Testis (tissue), 3 donors: ENCODE data around the gene STIM1. TPM values are rescaled to one million over a fixed set of nuclear protein-coding genes. Genes with fewer than 3 reads are reported as not detected.

ENCODE experiments used
- DNase-seq: peaks from one replicate; pipeline ENCODE4 v3.0.0-alpha.2; 2019
- H3K27ac ChIP-seq, 2 donors: fragments of 200-600 bp; sonication (generic); one replicate each; pipeline ENCODE4 v1.5.1; 2019
- H3K27me3 ChIP-seq: fragments of 200-600 bp; sonication (generic); one replicate; pipeline ENCODE4 v1.5.1; 2019
- H3K36me3 ChIP-seq: fragments of 200-600 bp; sonication (generic); one replicate; pipeline ENCODE4 v1.5.1; 2017; ENCODE audit warnings: low read depth; ENCODE audit errors: missing control alignments
- H3K4me1 ChIP-seq: fragments of 200-600 bp; sonication (generic); one replicate; pipeline ENCODE4 v1.5.1; 2019
- H3K4me3 ChIP-seq, 2 donors: fragments of 200-600 bp; sonication (generic); one replicate each; pipeline ENCODE4 v1.5.1; 2017 to 2019
- H3K9me3 ChIP-seq: fragments of 200-600 bp; sonication (generic); one replicate; pipeline ENCODE4 v1.5.1; 2017
- CTCF ChIP-seq, 3 experiments: fragments of 450-650 bp in 2 of 3; fragments of 200-600 bp in 1 of 3; sonication (generic) in 1 of 3; IDR thresholded peaks; one replicate each; pipeline ENCODE4 v1.5.1; 2016 to 2019; ENCODE audit warnings: antibody characterized with exemption in 3 of 3, mild to moderate bottlenecking in 2 of 3, moderate library complexity in 1 of 3
- POLR2A ChIP-seq: fragments of 450-650 bp; IDR thresholded peaks from one replicate; pipeline ENCODE4 v1.6.1; 2017; ENCODE audit warnings: antibody characterized with exemption, mild to moderate bottlenecking, moderate library complexity
- WGBS, 2 donors: methylation state at CpG; one replicate each; pipeline ENCODE4 v1.1.5; 2018; 5-methylcytosine and 5-hydroxymethylcytosine counted together
- intact Hi-C: fragments of 100-400 bp; cut with DNase I; formaldehyde crosslinking; loops from one replicate; pipeline ENCODE4 v1.15.1; 2023; ENCODE audit warnings: low total_unique reads
- polyA plus RNA-seq: library from polyadenylated mRNA; stranded (reverse); fragments of 350-450 nt; fragmentation: Illumina TruSeq; extraction: RNeasy Lipid Tissue Mini Kit (QIAGEN cat#74804); gene quantifications from one replicate; pipeline ENCODE4 v1.2.3, GENCODE V29; 2014; ENCODE audit warnings: low read depth, low replicate concordance; ENCODE audit not compliant: insufficient read depth
- total RNA-seq, 2 donors: library from RNA; depleted of rRNA; stranded (reverse); fragments of >200 nt; gene quantifications; one replicate each; pipeline ENCODE4 v1.2.3, GENCODE V29; 2016

Gene STIM1
- total and polyA plus RNA-seq, 3 donors from 2014 or later, result 78.2 to 95.5 (median 87.1) TPM

GRCh38 chr11:3907590-3907989 is 52.1 kb downstream of the STIM1 start:
- H3K9me3 ChIP-seq, result no peaks in the 10 kb centered on the region
- no peaks in the 10 kb centered on the region for H3K27me3 ChIP-seq
- intact Hi-C loops, result no loop called here
- no peak overlapping the region for H3K27ac ChIP-seq
- no peak for TF ChIP-seq POLR2A
- TF ChIP-seq CTCF (IDR thresholded peaks at IDR 0.05), result no peak
- no peak overlapping the region for H3K4me3 ChIP-seq
- H3K36me3 ChIP-seq, result no peaks in the 10 kb centered on the region
- peaks cover 10% of the 10 kb centered on the region for H3K4me1 ChIP-seq
- no peak for DNase-seq
- WGBS, 2 donors, result 91 to 93% methylated on average over 2 of the region's 2 CpGs

GRCh38 chr11:3909901-3910300 is 54.4 kb downstream of the STIM1 start:
- Histone ChIP-seq H3K9me3 (no peaks in the 10 kb centered on the region), H3K27me3 (no peaks in the 10 kb centered on the region), H3K4me1 (peaks cover 8% of the 10 kb centered on the region), H3K4me3 (no peak overlapping the region), H3K27ac (no peak overlapping the region), H3K36me3 (no peaks in the 10 kb centered on the region)
- WGBS, 2 donors, result 60 to 63% methylated on average over 3 of the region's 3 CpGs
- DNase-seq, result no peak
- TF ChIP-seq CTCF (IDR thresholded peaks at IDR 0.05) (no peak), POLR2A (no peak)
- intact Hi-C loops, result no loop called here

- DNase-seq, result no peak
- Histone ChIP-seq H3K36me3 (no peaks in the 10 kb centered on the region), H3K4me3 (no peak overlapping the region), H3K27ac (no peak overlapping the region), H3K9me3 (no peaks in the 10 kb centered on the region), H3K27me3 (no peaks in the 10 kb centered on the region), H3K4me1 (no peaks in the 10 kb centered on the region)
- intact Hi-C loops, result no loop called here
- WGBS, 2 donors, result 94 to 98% methylated on average over 3 of the region's 3 CpGs
- TF ChIP-seq CTCF (IDR thresholded peaks at IDR 0.05), result no peak
- no peak for TF ChIP-seq POLR2A
Observed at GRCh38 chr11:3911908-3912505, 56.5 kb downstream of the STIM1 start.

GRCh38 chr11:3913921-3914320 is 58.5 kb downstream of the STIM1 start:
- TF ChIP-seq CTCF (IDR thresholded peaks at IDR 0.05) (no peak), POLR2A (no peak)
- no peak for DNase-seq
- H3K27ac ChIP-seq, result no peak overlapping the region
- WGBS, 2 donors, result 70 to 88% methylated on average over 5 of the region's 5 CpGs
- no peaks in the 10 kb centered on the region for H3K27me3 ChIP-seq
- no peak overlapping the region for H3K4me3 ChIP-seq
- no peaks in the 10 kb centered on the region for H3K9me3 ChIP-seq
- no peaks in the 10 kb centered on the region for H3K4me1 ChIP-seq
- intact Hi-C loops, result no loop called here
- no peaks in the 10 kb centered on the region for H3K36me3 ChIP-seq

- no peak for DNase-seq
- WGBS, 2 donors, result 37 to 65% methylated on average over 1 of the region's 1 CpG
- Histone ChIP-seq H3K4me1 (no peaks in the 10 kb centered on the region), H3K4me3 (no peak overlapping the region), H3K9me3 (no peaks in the 10 kb centered on the region), H3K27me3 (no peaks in the 10 kb centered on the region), H3K27ac (no peak overlapping the region), H3K36me3 (no peaks in the 10 kb centered on the region)
- TF ChIP-seq CTCF (IDR thresholded peaks at IDR 0.05) (no peak), POLR2A (no peak)
- intact Hi-C loops, result no loop called here
Observed at GRCh38 chr11:3914805-3915204, 59.3 kb downstream of the STIM1 start.
